ENCODE results near the gene RAB39A.

DNA sequence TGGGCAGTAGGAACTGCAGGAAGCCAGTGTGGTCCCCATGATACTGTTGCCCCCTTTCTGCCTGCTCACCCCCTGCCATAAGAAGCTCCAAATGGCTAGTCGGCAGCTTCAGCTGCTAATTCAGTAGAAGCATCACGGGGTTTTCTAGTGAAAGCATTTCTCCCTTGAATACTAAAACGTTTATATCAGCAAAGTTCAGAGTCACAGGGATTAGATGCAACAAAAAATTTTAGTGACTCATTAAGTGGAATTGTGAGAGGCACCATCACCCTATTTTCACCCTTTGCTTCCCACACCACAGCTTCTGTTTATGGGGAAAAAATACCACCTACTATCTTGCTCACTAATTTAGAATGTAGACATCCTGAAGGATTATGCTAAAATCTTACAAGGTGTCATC lies 25.2 kb downstream of the RAB39A start:
- no peak for TF ChIP-seq RAD21 (IDR thresholded peaks at IDR 0.05)
- TF ChIP-seq, protein P1, sequence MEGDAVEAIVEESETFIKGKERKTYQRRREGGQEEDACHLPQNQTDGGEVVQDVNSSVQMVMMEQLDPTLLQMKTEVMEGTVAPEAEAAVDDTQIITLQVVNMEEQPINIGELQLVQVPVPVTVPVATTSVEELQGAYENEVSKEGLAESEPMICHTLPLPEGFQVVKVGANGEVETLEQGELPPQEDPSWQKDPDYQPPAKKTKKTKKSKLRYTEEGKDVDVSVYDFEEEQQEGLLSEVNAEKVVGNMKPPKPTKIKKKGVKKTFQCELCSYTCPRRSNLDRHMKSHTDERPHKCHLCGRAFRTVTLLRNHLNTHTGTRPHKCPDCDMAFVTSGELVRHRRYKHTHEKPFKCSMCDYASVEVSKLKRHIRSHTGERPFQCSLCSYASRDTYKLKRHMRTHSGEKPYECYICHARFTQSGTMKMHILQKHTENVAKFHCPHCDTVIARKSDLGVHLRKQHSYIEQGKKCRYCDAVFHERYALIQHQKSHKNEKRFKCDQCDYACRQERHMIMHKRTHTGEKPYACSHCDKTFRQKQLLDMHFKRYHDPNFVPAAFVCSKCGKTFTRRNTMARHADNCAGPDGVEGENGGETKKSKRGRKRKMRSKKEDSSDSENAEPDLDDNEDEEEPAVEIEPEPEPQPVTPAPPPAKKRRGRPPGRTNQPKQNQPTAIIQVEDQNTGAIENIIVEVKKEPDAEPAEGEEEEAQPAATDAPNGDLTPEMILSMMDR (IDR thresholded peaks at IDR 0.05; ENCODE audit: low read depth, low read length, missing input control) = no peak
- TF ChIP-seq, protein P2, sequence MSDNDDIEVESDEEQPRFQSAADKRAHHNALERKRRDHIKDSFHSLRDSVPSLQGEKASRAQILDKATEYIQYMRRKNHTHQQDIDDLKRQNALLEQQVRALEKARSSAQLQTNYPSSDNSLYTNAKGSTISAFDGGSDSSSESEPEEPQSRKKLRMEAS (IDR thresholded peaks at IDR 0.05) = no peak
- no peak for TF ChIP-seq SP1 (IDR thresholded peaks at IDR 0.05)
- TF ChIP-seq TAF1 (conservative IDR thresholded peaks at IDR 0.05) = no peak
